ENCODE results near the gene SENP8. TPM values are rescaled to one million over a fixed set of nuclear protein-coding genes. Genes with fewer than 3 reads are reported as not detected.

Gene SENP8
- total and polyA plus RNA-seq, 12 donors, result 1.8 to 8.8 (median 6.6) TPM

- no peak for DNase-seq
- Histone ChIP-seq H3K36me3 (no peaks in the 10 kb centered on the region), H3K4me1 (peaks cover 0 to 28% (median 13%) of the 10 kb centered on the region in 9 donors), H3K9me3 (no peaks in the 10 kb centered on the region), H3K27ac (peak overlapping the region in 8 of 10 donors; percentile 24 to 69 (median 46)), H3K4me3 (no peak overlapping the region), H3K27me3 (no peaks in the 10 kb centered on the region)
- 64 to 78% methylated on average over 3 of the region's 3 CpGs for WGBS, 2 donors
- no peak for TF ChIP-seq CTCF (IDR thresholded peaks at IDR 0.05)
- ATAC-seq, result peak in 2 of 8 donors; percentile 12 to 48
- intact Hi-C loops (cut with DNase I), result no loop called here
These were observed 21.9 kb downstream of the SENP8 start for GRCh38 chr15:72140088-72140487.

GRCh38 chr15:72141171-72142084 lies 23.2 kb downstream of the SENP8 start:
- Histone ChIP-seq H3K9me3 (no peaks in the 10 kb centered on the region), H3K27me3 (no peaks in the 10 kb centered on the region), H3K4me1 (peaks cover 0 to 28% (median 13%) of the 10 kb centered on the region in 9 donors), H3K27ac (peak overlapping the region in 7 of 10 donors; percentile 2 to 69 (median 45)), H3K36me3 (no peaks in the 10 kb centered on the region), H3K4me3 (no peak overlapping the region)
- intact Hi-C loops (cut with DNase I), result no loop called here
- TF ChIP-seq CTCF (IDR thresholded peaks at IDR 0.05), result no peak
- ATAC-seq, result peak in 5 of 8 donors; percentile 45 to 72 (median 57)
- no peak for DNase-seq
- WGBS, 2 donors, result 32 to 40% methylated on average over 4 of the region's 4 CpGs

- ATAC-seq (no peak), DNase-seq (no peak)
- Histone ChIP-seq H3K4me3 (no peak overlapping the region), H3K27ac (no peak overlapping the region), H3K36me3 (no peaks in the 10 kb centered on the region), H3K9me3 (no peaks in the 10 kb centered on the region), H3K4me1 (peaks cover 0 to 14% (median 0%) of the 10 kb centered on the region in 9 donors), H3K27me3 (no peaks in the 10 kb centered on the region)
- 90 to 92% methylated on average over 3 of the region's 3 CpGs for WGBS, 2 donors
- intact Hi-C loops (cut with DNase I), result no loop called here
- TF ChIP-seq CTCF (IDR thresholded peaks at IDR 0.05), result no peak
These were observed 28.0 kb downstream of the SENP8 start for GRCh38 chr15:72146221-72146620.

- no peaks in the 10 kb centered on the region for H3K27me3 ChIP-seq
- ATAC-seq (no peak), DNase-seq (no peak)
- intact Hi-C loops (cut with DNase I), result no loop called here
- no peak overlapping the region for H3K4me3 ChIP-seq
- no peaks in the 10 kb centered on the region for H3K36me3 ChIP-seq
- no peaks in the 10 kb centered on the region for H3K9me3 ChIP-seq
- TF ChIP-seq CTCF (IDR thresholded peaks at IDR 0.05), result no peak
- H3K27ac ChIP-seq, result no peak overlapping the region
- H3K4me1 ChIP-seq, result peaks cover 0 to 8% (median 0%) of the 10 kb centered on the region in 9 donors
These were observed 28.7 kb downstream of the SENP8 start for GRCh38 chr15:72146934-72147333.
